K562 (cell line): Measurements from ENCODE around the gene TMEM185B. TPM values are rescaled to one million over a fixed set of nuclear protein-coding genes. Genes with fewer than 3 reads are reported as not detected.
"Not testable (repeated sequence)": the region's sequence is repeated elsewhere in the genome, so short reads cannot be mapped to it uniquely, and the experiment has no call there.

Experiments used
- ATAC-seq: fragments of 200-7000 bp; cut with Tn5 transposase; 3 replicates; pipeline ENCODE4 v1.9.1; 2020; ENCODE audit warnings: moderate library complexity
- BruUV-seq: library from RNA; stranded (reverse); fragments of 400-500 nt; replicated peaks from 2 replicates; lab custom pipeline; 2021; lab: Mats Ljungman, UMichigan
- CTCF ChIA-PET: fragments of 300-600 bp; formaldehyde crosslinking; extraction: SDS; loops from one replicate; lab custom pipeline; 2021; ENCODE audit warnings: low intra/inter-chr PET ratio; lab: Yijun Ruan, JAX
- POLR2A ChIA-PET: fragments of 300-600, 350-650 bp; sonication (Branson Sonifier 250); formaldehyde crosslinking; extraction: SDS; loops from one replicate; lab custom pipeline; 2021; ENCODE audit warnings: antibody characterized with exemption, inconsistent platforms; lab: Yijun Ruan, JAX
- DNase-seq, 4 experiments: peaks; one replicate each; pipeline versions ENCODE4 v3.0.0 to v3.0.0-alpha.2; 2011 to 2018; ENCODE audit warnings: low spot score in 3 of 4, mixed read lengths in 3 of 4; ENCODE audit errors: extremely low read depth in 1 of 4
- FAIRE-seq: peaks from 2 replicates; lab custom pipeline; 2011; peaks lifted over from hg19 to GRCh38; lab: Jason Lieb, UNC
- H2AFZ ChIP-seq: 2 replicates; pipeline ENCODE4 v1.6.0; 2011; ENCODE audit warnings: low read depth, low read length, control low read depth, inconsistent platforms
- H3K27ac ChIP-seq: fragments of 200-600 bp; 3 replicates; pipeline ENCODE4 v1.8.0; 2011; ENCODE audit warnings: low read depth, mild to moderate bottlenecking, control low read depth, inconsistent platforms, low read length, moderate library complexity, mixed read lengths; ENCODE audit errors: extremely low read depth
- H3K27me3 ChIP-seq, 2 experiments: fragments of 300-600 bp in 1 of 2; 2 replicates in 1 of 2; 3 replicates in 1 of 2; pipeline versions ENCODE4 v1.6.0 to v1.8.0; 2011; ENCODE audit warnings: inconsistent platforms in 2 of 2, low read length in 2 of 2, mild to moderate bottlenecking in 1 of 2, mixed read lengths in 1 of 2, moderate library complexity in 1 of 2; ENCODE audit not compliant: control insufficient read depth in 2 of 2, insufficient read depth in 2 of 2
- H3K36me3 ChIP-seq: fragments of 300-600 bp; 3 replicates; pipeline ENCODE4 v1.8.0; 2011; ENCODE audit warnings: mild to moderate bottlenecking, low read length, inconsistent platforms; ENCODE audit not compliant: control insufficient read depth, insufficient read depth
- H3K4me1 ChIP-seq, 2 experiments: fragments of 200-600 bp in 1 of 2; replicated peaks in 1 of 2; 2 replicates in 1 of 2; 3 replicates in 1 of 2; pipeline versions ENCODE4 v1.5.1 to v1.8.0; 2011; ENCODE audit warnings: inconsistent platforms in 2 of 2, low read length in 2 of 2, mild to moderate bottlenecking in 1 of 2, mixed read lengths in 1 of 2, moderate library complexity in 1 of 2; ENCODE audit not compliant: control insufficient read depth in 2 of 2, insufficient read depth in 2 of 2
- H3K4me2 ChIP-seq: 2 replicates; pipeline ENCODE4 v1.6.1; 2011; ENCODE audit warnings: low read length, control low read depth, inconsistent platforms, mixed read lengths; ENCODE audit not compliant: insufficient read depth
- H3K4me3 ChIP-seq: fragments of 200-600 bp; sonication (generic), shearing (Covaris generic); 2 replicates; pipeline ENCODE4 v1.5.1; 2016; ENCODE audit warnings: control low read depth, inconsistent platforms
- H3K79me2 ChIP-seq: fragments of 200-600 bp; 3 replicates; pipeline ENCODE4 v1.8.0; 2011; ENCODE audit warnings: low read length, inconsistent platforms; ENCODE audit not compliant: control insufficient read depth, insufficient read depth
- H3K9ac ChIP-seq, 2 experiments: 2 replicates each; pipeline versions ENCODE4 v1.6.0 to v1.6.1; 2011; ENCODE audit warnings: low read depth in 2 of 2, low read length in 2 of 2, control low read depth in 1 of 2, inconsistent platforms in 1 of 2, mild to moderate bottlenecking in 1 of 2, mixed read lengths in 1 of 2; ENCODE audit not compliant: insufficient read depth in 1 of 2
- H3K9me1 ChIP-seq: one replicate; pipeline ENCODE4 v1.6.0; 2011; ENCODE audit warnings: inconsistent platforms, mild to moderate bottlenecking, low read length, moderate library complexity; ENCODE audit not compliant: control insufficient read depth, insufficient read depth
- H3K9me3 ChIP-seq: replicated peaks from 2 replicates; pipeline ENCODE4 v1.5.1; 2011; ENCODE audit warnings: low read depth, low read length, inconsistent platforms; ENCODE audit not compliant: control insufficient read depth, insufficient read depth
- H4K20me1 ChIP-seq: replicated peaks from 2 replicates; pipeline ENCODE4 v1.6.1; 2011; ENCODE audit warnings: low read length, inconsistent platforms, mixed read lengths; ENCODE audit not compliant: control insufficient read depth, insufficient read depth
- ERF ChIP-seq: fragments of 450-650 bp; formaldehyde crosslinking; IDR thresholded peaks from 2 replicates; pipeline ENCODE4 v1.4.0; 2020; ENCODE audit warnings: mild to moderate bottlenecking, mixed read lengths
- KLF6 ChIP-seq: fragments of 250-450 bp; sonication (Bioruptor Pico); IDR thresholded peaks from 2 replicates; pipeline ENCODE4 v1.4.0; 2020; ENCODE audit warnings: mild to moderate bottlenecking, moderate library complexity, borderline replicate concordance
- POLR2G ChIP-seq: fragments of 200-400 bp; formaldehyde crosslinking; IDR thresholded peaks from 2 replicates; pipeline ENCODE4 v1.6.1; 2017; ENCODE audit warnings: low read depth, mild to moderate bottlenecking, antibody characterized with exemption, low read length, moderate library complexity
- SP1 ChIP-seq: sonication (generic); formaldehyde crosslinking; IDR thresholded peaks from 2 replicates; pipeline ENCODE4 v1.8.1; 2022; ENCODE audit warnings: mild to moderate bottlenecking, missing genetic modification reagents
- STAG1 ChIP-seq: sonication (generic); formaldehyde crosslinking; IDR thresholded peaks from 2 replicates; pipeline ENCODE4 v1.5.0; 2020; ENCODE audit warnings: missing genetic modification reagents, borderline replicate concordance
- ZNF184 ChIP-seq: sonication (generic); formaldehyde crosslinking; IDR thresholded peaks from 2 replicates; pipeline ENCODE4 v1.5.0; 2020; ENCODE audit warnings: missing genetic modification reagents
- WGBS: fragments of 100-300 bp; shearing (Covaris generic); methylation state at CpG from one replicate; pipeline ENCODE4 v1.1.6; 2016; ENCODE audit warnings: low coverage, mixed read lengths; ENCODE audit not compliant: insufficient coverage; ENCODE audit errors: missing lambda C conversion rate; 5-methylcytosine and 5-hydroxymethylcytosine counted together
- in situ Hi-C: fragments of 300-500 bp; cut with MboI; formaldehyde crosslinking; loops from 4 replicates; pipeline ENCODE4 v1.15.0; 2018; ENCODE audit warnings: inconsistent platforms, mixed read lengths
- intact Hi-C: fragments of 100-400 bp; cut with micrococcal nuclease; formaldehyde crosslinking; loops from 2 replicates; pipeline ENCODE4 v1.14.2; 2022
- polyA plus RNA-seq, 8 experiments: library from polyadenylated mRNA; depleted of rRNA in 4 of 8; stranded (reverse) in 5 of 8; unstranded in 3 of 8; fragments of >200 nt; fragmentation: Nextera tagmentation in 2 of 8; fragmentation: Illumina TruSeq in 1 of 8; extraction: Ambion mirVana in 2 of 8; extraction: Trizol in 1 of 8; gene quantifications; 2 replicates each; pipeline versions ENCODE4 v1.2.1 to v1.2.3, GENCODE V29; 2011 to 2014; ENCODE audit warnings: inconsistent platforms in 1 of 8, missing spikeins in 1 of 8
- total RNA-seq, 7 experiments: library from RNA; depleted of rRNA in 6 of 7; stranded (reverse); fragments of >200 nt in 6 of 7; fragmentation: Illumina TruSeq in 2 of 7; extraction: Trizol in 2 of 7; gene quantifications; 2 replicates each; pipeline versions ENCODE4 v1.2.1 to v1.2.3, GENCODE V29; 2011 to 2021; ENCODE audit warnings: low replicate concordance in 1 of 7
- TF ChIP-seq, protein P1 (sequence below): sonication (generic); formaldehyde crosslinking; IDR thresholded peaks from 2 replicates; pipeline ENCODE4 v1.8.0; 2022; ENCODE audit warnings: missing genetic modification reagents, mild to moderate bottlenecking, borderline replicate concordance
- TF ChIP-seq, protein P2 (sequence below): fragments of 450-650 bp; IDR thresholded peaks from 2 replicates; pipeline ENCODE4 v1.6.1; 2016; ENCODE audit warnings: borderline replicate concordance

Gene TMEM185B
- total and polyA plus RNA-seq, 9 of the 15 experiments (the other 6 are each of a cell fraction or from before 2014, with no cell fraction given), result 2.9 to 28.2 (median 11.5) TPM

DNA sequence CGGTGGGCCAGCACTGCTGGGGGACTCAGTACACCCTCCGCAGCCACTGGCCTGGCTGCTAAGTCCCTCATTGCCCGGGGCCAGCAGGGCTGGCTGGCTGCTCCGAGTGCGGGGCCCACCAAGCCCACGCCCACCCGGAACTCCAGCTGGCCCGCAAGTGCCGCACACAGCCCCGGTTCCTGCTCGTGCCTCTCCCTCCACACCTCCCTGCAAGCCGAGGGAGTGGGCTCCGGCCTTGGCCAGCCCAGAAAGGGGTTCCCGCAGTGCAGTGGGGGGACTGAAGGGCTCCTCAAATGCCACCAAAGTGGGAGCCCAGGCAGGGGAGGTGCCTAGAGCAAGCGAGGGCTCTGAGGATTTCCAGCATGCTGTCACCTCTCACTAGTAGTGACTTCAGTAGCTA, 36.7 kb upstream of the TMEM185B start:
- H3K9ac ChIP-seq, intact Hi-C loops, in situ Hi-C loops, ATAC-seq, H3K4me3 ChIP-seq, DNase-seq, H3K9me3 ChIP-seq, BruUV-seq, H3K4me2 ChIP-seq, CTCF ChIA-PET, H3K9me1 ChIP-seq, H3K36me3 ChIP-seq, FAIRE-seq, H2AFZ ChIP-seq, H3K27ac ChIP-seq, H3K27me3 ChIP-seq, POLR2A ChIA-PET: not testable (repeated sequence)
- Histone ChIP-seq H3K4me1 (peaks cover 25 to 46% of the 10 kb centered on the region in 2 experiments), H3K79me2 (peaks cover 59% of the 10 kb centered on the region), H4K20me1 (peaks cover 14% of the 10 kb centered on the region)
- WGBS, result 63% methylated on average over 3 of the region's 15 CpGs

DNA sequence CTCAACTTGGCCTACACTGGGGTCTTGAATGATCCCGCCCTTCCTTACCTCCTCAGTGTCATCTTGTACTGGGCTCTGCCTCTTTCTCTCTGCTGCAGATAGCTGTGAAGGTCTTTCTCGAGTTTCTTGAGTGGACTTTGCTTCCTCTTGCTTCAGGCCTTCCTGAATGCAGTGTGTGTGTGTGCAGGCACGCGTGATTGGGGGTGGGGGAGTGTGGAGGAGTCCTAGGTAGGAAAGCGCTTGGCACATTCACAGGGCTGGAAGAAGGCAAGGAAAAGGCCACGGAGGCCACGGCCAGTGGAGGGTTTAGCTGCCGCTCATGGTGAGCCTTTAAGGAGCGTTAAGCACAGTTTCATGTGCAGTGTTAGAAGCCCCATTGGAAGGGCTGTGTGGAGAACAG, 35.0 kb upstream of the TMEM185B start:
- intact Hi-C loops (no loop called here), in situ Hi-C loops (no loop called here)
- Histone ChIP-seq H3K4me1 (peaks cover 26 to 45% of the 10 kb centered on the region in 2 experiments), H3K9me1 (no peaks in the 10 kb centered on the region), H3K9ac (no peak overlapping the region), H3K4me2 (no peak overlapping the region), H3K9me3 (peaks cover 2% of the 10 kb centered on the region; the same call in 1 of the 2 replicates), H3K79me2 (peaks cover 69% of the 10 kb centered on the region), H3K36me3 (peaks cover 7% of the 10 kb centered on the region; the same call in 2 of the 3 replicates), H4K20me1 (peaks cover 14% of the 10 kb centered on the region), H3K27me3 (no peaks in the 10 kb centered on the region), H3K4me3 (no peak overlapping the region), H2AFZ (no peak overlapping the region), H3K27ac (no peak overlapping the region)
- WGBS, result 96% methylated on average over 6 of the region's 9 CpGs
- FAIRE-seq, result no peak
- no TSS peak for BruUV-seq
- DNase-seq, result no peak
- ChIA-PET POLR2A (interaction anchor here (1.1 to 1.8 kb wide), 3 partner anchors 11 to 34 kb away, joined by 3 to 4 read pairs (median 3); no protein-coding TSS in a partner anchor), CTCF (no interaction called here)
- ATAC-seq, result no peak
- TF ChIP-seq KLF6 (CRISPR knock-in tag) (no peak), ZNF184 (CRISPR knock-in tag) (no peak), SP1 (CRISPR knock-in tag) (no peak), STAG1 (CRISPR knock-in tag) (no peak), POLR2G (no peak), ERF (CRISPR knock-in tag) (no peak)
- TF ChIP-seq, protein P1, sequence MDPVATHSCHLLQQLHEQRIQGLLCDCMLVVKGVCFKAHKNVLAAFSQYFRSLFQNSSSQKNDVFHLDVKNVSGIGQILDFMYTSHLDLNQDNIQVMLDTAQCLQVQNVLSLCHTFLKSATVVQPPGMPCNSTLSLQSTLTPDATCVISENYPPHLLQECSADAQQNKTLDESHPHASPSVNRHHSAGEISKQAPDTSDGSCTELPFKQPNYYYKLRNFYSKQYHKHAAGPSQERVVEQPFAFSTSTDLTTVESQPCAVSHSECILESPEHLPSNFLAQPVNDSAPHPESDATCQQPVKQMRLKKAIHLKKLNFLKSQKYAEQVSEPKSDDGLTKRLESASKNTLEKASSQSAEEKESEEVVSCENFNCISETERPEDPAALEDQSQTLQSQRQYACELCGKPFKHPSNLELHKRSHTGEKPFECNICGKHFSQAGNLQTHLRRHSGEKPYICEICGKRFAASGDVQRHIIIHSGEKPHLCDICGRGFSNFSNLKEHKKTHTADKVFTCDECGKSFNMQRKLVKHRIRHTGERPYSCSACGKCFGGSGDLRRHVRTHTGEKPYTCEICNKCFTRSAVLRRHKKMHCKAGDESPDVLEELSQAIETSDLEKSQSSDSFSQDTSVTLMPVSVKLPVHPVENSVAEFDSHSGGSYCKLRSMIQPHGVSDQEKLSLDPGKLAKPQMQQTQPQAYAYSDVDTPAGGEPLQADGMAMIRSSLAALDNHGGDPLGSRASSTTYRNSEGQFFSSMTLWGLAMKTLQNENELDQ (CRISPR knock-in tag), result no peak
- TF ChIP-seq, protein P2, sequence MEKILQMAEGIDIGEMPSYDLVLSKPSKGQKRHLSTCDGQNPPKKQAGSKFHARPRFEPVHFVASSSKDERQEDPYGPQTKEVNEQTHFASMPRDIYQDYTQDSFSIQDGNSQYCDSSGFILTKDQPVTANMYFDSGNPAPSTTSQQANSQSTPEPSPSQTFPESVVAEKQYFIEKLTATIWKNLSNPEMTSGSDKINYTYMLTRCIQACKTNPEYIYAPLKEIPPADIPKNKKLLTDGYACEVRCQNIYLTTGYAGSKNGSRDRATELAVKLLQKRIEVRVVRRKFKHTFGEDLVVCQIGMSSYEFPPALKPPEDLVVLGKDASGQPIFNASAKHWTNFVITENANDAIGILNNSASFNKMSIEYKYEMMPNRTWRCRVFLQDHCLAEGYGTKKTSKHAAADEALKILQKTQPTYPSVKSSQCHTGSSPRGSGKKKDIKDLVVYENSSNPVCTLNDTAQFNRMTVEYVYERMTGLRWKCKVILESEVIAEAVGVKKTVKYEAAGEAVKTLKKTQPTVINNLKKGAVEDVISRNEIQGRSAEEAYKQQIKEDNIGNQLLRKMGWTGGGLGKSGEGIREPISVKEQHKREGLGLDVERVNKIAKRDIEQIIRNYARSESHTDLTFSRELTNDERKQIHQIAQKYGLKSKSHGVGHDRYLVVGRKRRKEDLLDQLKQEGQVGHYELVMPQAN, result no peak
